Breast epithelium (tissue), 4 donors: ENCODE measurements around the gene TTLL13. TPM values are rescaled to one million over a fixed set of nuclear protein-coding genes. Genes with fewer than 3 reads are reported as not detected.
"Not testable (repeated sequence)": the region's sequence is repeated elsewhere in the genome, so short reads cannot be mapped to it uniquely, and the experiment has no call there.

Experiments used
- DNase-seq, 2 donors: peaks; one replicate each; pipeline ENCODE4 v3.0.0-alpha.2; 2019; ENCODE audit warnings: low spot score in 2 of 2
- H3K27ac ChIP-seq, 2 donors: fragments of 200-600 bp; sonication (generic) in 1 of 2; one replicate each; pipeline ENCODE4 v1.5.1; 2016 to 2019; ENCODE audit warnings: mild to moderate bottlenecking in 1 of 2
- H3K27me3 ChIP-seq, 2 donors: fragments of 200-600 bp; sonication (generic) in 1 of 2; one replicate each; pipeline versions ENCODE4 v1.5.1 to v1.6.0; 2017 to 2019; ENCODE audit warnings: control low read depth in 1 of 2, mild to moderate bottlenecking in 1 of 2
- H3K36me3 ChIP-seq: fragments of 200-600 bp; one replicate; pipeline ENCODE4 v1.5.1; 2019
- H3K4me1 ChIP-seq, 2 donors: fragments of 200-600 bp; sonication (generic); one replicate each; pipeline ENCODE4 v1.5.1; 2016 to 2019; ENCODE audit warnings: control low read depth in 1 of 2
- H3K4me3 ChIP-seq, 3 donors: fragments of 200-600 bp; sonication (generic); 1 replicate in 2 of 3; 2 replicates in 1 of 3; pipeline ENCODE4 v1.5.1; 2016 to 2019; ENCODE audit warnings: mild to moderate bottlenecking in 3 of 3, moderate library complexity in 2 of 3
- H3K9me3 ChIP-seq, 2 donors: fragments of 200-600 bp; sonication (generic) in 1 of 2; one replicate each; pipeline ENCODE4 v1.5.1; 2016 to 2019; ENCODE audit warnings: control low read depth in 1 of 2
- CTCF ChIP-seq, 3 donors: fragments of 450-650 bp; IDR thresholded peaks; one replicate each; pipeline ENCODE4 v1.5.1; 2016 to 2017; ENCODE audit warnings: antibody characterized with exemption in 3 of 3, mild to moderate bottlenecking in 3 of 3, moderate library complexity in 3 of 3
- POLR2A ChIP-seq: fragments of 450-650 bp; IDR thresholded peaks from one replicate; pipeline ENCODE4 v1.6.1; 2016; ENCODE audit warnings: antibody characterized with exemption, mild to moderate bottlenecking, moderate library complexity
- POLR2AphosphoS5 ChIP-seq, 3 donors: sonication (generic); formaldehyde crosslinking; IDR thresholded peaks; one replicate each; pipeline ENCODE4 v1.6.1; 2017; ENCODE audit warnings: antibody characterized with exemption in 3 of 3
- intact Hi-C: fragments of 100-400 bp; cut with DNase I; formaldehyde crosslinking; loops from one replicate; pipeline ENCODE4 v1.15.1; 2023; ENCODE audit warnings: low total_unique reads
- total RNA-seq, 3 donors: library from RNA; depleted of rRNA; stranded (reverse); fragments of >200 nt; gene quantifications; one replicate each; pipeline ENCODE4 v1.1.0, GENCODE V29; 2016

TTLL13 gene
- total RNA-seq, 3 donors from 2014 or later, result 0.15 TPM; not detected in 2

- intact Hi-C loops, result no loop called here
- H3K27ac ChIP-seq, result peak overlapping the region in 1 of 2 donors; percentile 56
- H3K36me3 ChIP-seq, result no peaks in the 10 kb centered on the region
- H3K4me1 ChIP-seq, result no peaks in the 10 kb centered on the region
- no peaks in the 10 kb centered on the region for H3K27me3 ChIP-seq
- TF ChIP-seq CTCF (IDR thresholded peaks at IDR 0.05), result no peak
- no peak for TF ChIP-seq POLR2AphosphoS5 (IDR thresholded peaks at IDR 0.05)
- no peak for TF ChIP-seq POLR2A
- H3K9me3 ChIP-seq, result no peaks in the 10 kb centered on the region
- DNase-seq, result no peak
- H3K4me3 ChIP-seq, result no peak overlapping the region
Observed at GRCh38 chr15:90287101-90287500, 37.7 kb downstream of the TTLL13 start.

- TF ChIP-seq POLR2AphosphoS5 (IDR thresholded peaks at IDR 0.05), result no peak
- no peak for TF ChIP-seq POLR2A
- no peak for TF ChIP-seq CTCF (IDR thresholded peaks at IDR 0.05)
- Histone ChIP-seq H3K27me3 (no peaks in the 10 kb centered on the region), H3K27ac (no peak overlapping the region), H3K36me3 (no peaks in the 10 kb centered on the region), H3K4me1 (no peaks in the 10 kb centered on the region), H3K4me3 (no peak overlapping the region), H3K9me3 (no peaks in the 10 kb centered on the region)
- no peak for DNase-seq
- intact Hi-C loops, result loop anchor here (2.0 kb wide), 1 partner anchor 41 kb away; no protein-coding TSS in a partner anchor
Observed at GRCh38 chr15:90287946-90288345, 38.6 kb downstream of the TTLL13 start.

- no peak for TF ChIP-seq CTCF (IDR thresholded peaks at IDR 0.05)
- TF ChIP-seq POLR2AphosphoS5 (IDR thresholded peaks at IDR 0.05), result no peak
- no peak for TF ChIP-seq POLR2A
- no peaks in the 10 kb centered on the region for H3K9me3 ChIP-seq
- no peaks in the 10 kb centered on the region for H3K27me3 ChIP-seq
- no peak overlapping the region for H3K27ac ChIP-seq
- H3K4me3 ChIP-seq, result no peak overlapping the region
- intact Hi-C loops, result no loop called here
- no peaks in the 10 kb centered on the region for H3K36me3 ChIP-seq
- no peak for DNase-seq
- no peaks in the 10 kb centered on the region for H3K4me1 ChIP-seq
Observed at GRCh38 chr15:90291679-90292356, 42.5 kb downstream of the TTLL13 start.

- H3K4me3 ChIP-seq, H3K4me1 ChIP-seq, H3K27me3 ChIP-seq, H3K36me3 ChIP-seq, intact Hi-C loops, H3K27ac ChIP-seq, H3K9me3 ChIP-seq: not testable (repeated sequence)
- TF ChIP-seq CTCF (IDR thresholded peaks at IDR 0.05), result peak; percentile 58 to 83 (median 65)
- peak; percentile 72 to 80 for DNase-seq
Observed at GRCh38 chr15:90293040-90293810, 43.9 kb downstream of the TTLL13 start.

GRCh38 chr15:90294159-90294558 is 44.8 kb downstream of the TTLL13 start:
- H3K36me3 ChIP-seq, result no peaks in the 10 kb centered on the region
- intact Hi-C loops, result no loop called here
- H3K4me1 ChIP-seq, result no peaks in the 10 kb centered on the region
- H3K27ac ChIP-seq, result no peak overlapping the region
- no peak overlapping the region for H3K4me3 ChIP-seq
- DNase-seq, result no peak
- H3K27me3 ChIP-seq, result no peaks in the 10 kb centered on the region
- no peak for TF ChIP-seq POLR2AphosphoS5 (IDR thresholded peaks at IDR 0.05)
- no peaks in the 10 kb centered on the region for H3K9me3 ChIP-seq
